IMR-90 (cell line): ENCODE results near the gene NFASC. TPM values are rescaled to one million over a fixed set of nuclear protein-coding genes. Genes with fewer than 3 reads are reported as not detected.

Experiments used
- ATAC-seq: fragments of 200-7000 bp; cut with Tn5 transposase; 2 replicates; pipeline ENCODE4 v1.9.1; 2020; ENCODE audit warnings: low read depth, mild to moderate bottlenecking, moderate library complexity
- BruUV-seq: library from RNA; stranded (reverse); fragments of 400-500 nt; replicated peaks from 2 replicates; lab custom pipeline; 2021; lab: Mats Ljungman, UMichigan
- CTCF ChIA-PET: fragments of 300-600 bp; formaldehyde crosslinking; extraction: SDS; loops from one replicate; lab custom pipeline; 2021; ENCODE audit warnings: antibody characterized with exemption; lab: Yijun Ruan, JAX
- POLR2A ChIA-PET: fragments of 300-600 bp; sonication (Branson Sonifier 250); formaldehyde crosslinking; loops from one replicate; lab custom pipeline; 2022; ENCODE audit warnings: antibody characterized with exemption; ENCODE audit not compliant: unreplicated experiment; lab: Charles Lee
- DNase-seq: peaks from one replicate; pipeline ENCODE4 v3.0.0; 2013
- H2AFZ ChIP-seq: replicated peaks from 2 replicates; pipeline ENCODE3; 2013; ENCODE audit warnings: low read length, mild to moderate bottlenecking; ENCODE audit not compliant: poor library complexity
- H2AK5ac ChIP-seq: 2 replicates; pipeline ENCODE4 v1.6.1; 2013; ENCODE audit warnings: low read depth, low read length, inconsistent platforms
- H2AK9ac ChIP-seq: replicated peaks from 2 replicates; pipeline ENCODE3; 2013; ENCODE audit warnings: mild to moderate bottlenecking, low read depth, low read length, moderate library complexity; ENCODE audit not compliant: poor library complexity
- H2BK120ac ChIP-seq: 2 replicates; pipeline ENCODE4 v1.6.1; 2013; ENCODE audit warnings: low read depth, low read length, inconsistent platforms
- H2BK15ac ChIP-seq: 3 replicates; pipeline ENCODE4 v1.6.1; 2013; ENCODE audit warnings: low read depth, low read length, inconsistent platforms
- H2BK20ac ChIP-seq: 2 replicates; pipeline ENCODE4 v1.6.1; 2013; ENCODE audit warnings: low read depth, mild to moderate bottlenecking, inconsistent platforms, low read length, moderate library complexity
- H2BK5ac ChIP-seq: 2 replicates; pipeline ENCODE4 v1.6.1; 2013; ENCODE audit warnings: mild to moderate bottlenecking, low read depth, low read length, inconsistent platforms; ENCODE audit not compliant: poor library complexity, severe bottlenecking
- H3K14ac ChIP-seq: replicated peaks from 2 replicates; pipeline ENCODE4 v1.6.1; 2013; ENCODE audit warnings: low read depth, low read length, inconsistent platforms
- H3K18ac ChIP-seq: 2 replicates; pipeline ENCODE4 v1.6.1; 2013; ENCODE audit warnings: low read depth, low read length, control low read depth
- H3K23ac ChIP-seq: 2 replicates; pipeline ENCODE4 v1.6.1; 2013; ENCODE audit warnings: low read depth, low read length, inconsistent platforms
- H3K27ac ChIP-seq: 2 replicates; pipeline ENCODE4 v1.5.1; 2013; ENCODE audit warnings: mild to moderate bottlenecking, control low read depth, low read length; ENCODE audit not compliant: insufficient read depth
- H3K27me3 ChIP-seq: 2 replicates; pipeline ENCODE4 v1.6.1; 2013; ENCODE audit warnings: low read length; ENCODE audit not compliant: control insufficient read depth, insufficient read depth
- H3K36me3 ChIP-seq: 2 replicates; pipeline ENCODE4 v1.6.1; 2013; ENCODE audit warnings: low read length, mixed read lengths; ENCODE audit not compliant: control insufficient read depth, insufficient read depth
- H3K4ac ChIP-seq: 2 replicates; pipeline ENCODE4 v1.6.1; 2013; ENCODE audit warnings: low read depth, low read length, inconsistent platforms
- H3K4me1 ChIP-seq: 2 replicates; pipeline ENCODE4 v1.6.1; 2013; ENCODE audit warnings: low read length, mixed read lengths; ENCODE audit not compliant: control insufficient read depth, insufficient read depth
- H3K4me2 ChIP-seq: 2 replicates; pipeline ENCODE4 v1.6.1; 2013; ENCODE audit warnings: low read depth, mild to moderate bottlenecking, control low read depth, low read length, moderate library complexity
- H3K4me3 ChIP-seq: 2 replicates; pipeline ENCODE4 v1.5.1; 2013; ENCODE audit warnings: low read depth, mild to moderate bottlenecking, control low read depth, low read length, moderate library complexity; ENCODE audit not compliant: insufficient read depth
- H3K56ac ChIP-seq: 2 replicates; pipeline ENCODE4 v1.6.1; 2013; ENCODE audit warnings: low read length, inconsistent platforms; ENCODE audit not compliant: insufficient read depth; ENCODE audit errors: extremely low read depth
- H3K79me1 ChIP-seq, 2 experiments: 2 replicates each; pipeline ENCODE4 v1.6.1; 2013; ENCODE audit warnings: low read length in 2 of 2, inconsistent platforms in 1 of 2, low read depth in 1 of 2
- H3K9ac ChIP-seq: 2 replicates; pipeline ENCODE4 v1.6.1; 2013; ENCODE audit warnings: low read depth, low read length, control low read depth
- H3K9me1 ChIP-seq: 2 replicates; pipeline ENCODE4 v1.6.1; 2013; ENCODE audit warnings: low read length, inconsistent platforms; ENCODE audit not compliant: insufficient read depth
- H3K9me3 ChIP-seq: 2 replicates; pipeline ENCODE4 v1.6.1; 2013; ENCODE audit warnings: low read length; ENCODE audit not compliant: control insufficient read depth, insufficient read depth
- H4K20me1 ChIP-seq: 2 replicates; pipeline ENCODE4 v1.6.1; 2013; ENCODE audit warnings: low read length, inconsistent platforms; ENCODE audit not compliant: insufficient read depth
- H4K5ac ChIP-seq: 2 replicates; pipeline ENCODE4 v1.6.1; 2013; ENCODE audit warnings: mild to moderate bottlenecking, low read depth, low read length, control low read depth
- H4K8ac ChIP-seq, 2 experiments: 2 replicates each; pipeline ENCODE4 v1.6.1; 2013; ENCODE audit warnings: low read depth in 2 of 2, low read length in 2 of 2, control low read depth in 1 of 2, inconsistent platforms in 1 of 2
- H4K91ac ChIP-seq: 2 replicates; pipeline ENCODE4 v1.6.1; 2013; ENCODE audit warnings: low read depth, low read length, inconsistent platforms; ENCODE audit not compliant: insufficient read depth
- BHLHE40 ChIP-seq: fragments of 150-350 bp; IDR thresholded peaks from 2 replicates; pipeline ENCODE4 v1.6.1; 2016; ENCODE audit warnings: mild to moderate bottlenecking, low read depth, low read length
- CTCF ChIP-seq: conservative IDR thresholded peaks from 2 replicates; pipeline ENCODE4 v1.5.1; 2012; ENCODE audit warnings: mild to moderate bottlenecking, low read depth, low read length, improper control_type of control experiment
- ELK1 ChIP-seq: fragments of 150-350 bp; IDR thresholded peaks from 2 replicates; pipeline ENCODE4 v1.6.1; 2016; ENCODE audit warnings: low read depth, mild to moderate bottlenecking, low read length, moderate library complexity, borderline replicate concordance
- FOS ChIP-seq: fragments of 150-350 bp; IDR thresholded peaks from 2 replicates; pipeline ENCODE4 v1.6.1; 2016; ENCODE audit warnings: low read depth, low read length
- MAFK ChIP-seq: IDR thresholded peaks from 2 replicates; pipeline ENCODE4 v1.6.1; 2012; ENCODE audit warnings: low read depth, low read length, improper control_type of control experiment
- MXI1 ChIP-seq: IDR thresholded peaks from 2 replicates; pipeline ENCODE4 v1.6.1; 2012; ENCODE audit warnings: low read depth, mild to moderate bottlenecking, low read length, moderate library complexity, borderline replicate concordance
- POLR2A ChIP-seq: IDR thresholded peaks from 2 replicates; pipeline ENCODE4 v1.6.1; 2012; ENCODE audit warnings: mild to moderate bottlenecking, low read depth, low read length
- RCOR1 ChIP-seq: IDR thresholded peaks from 2 replicates; pipeline ENCODE4 v1.6.1; 2012; ENCODE audit warnings: mild to moderate bottlenecking, low read length, improper control_type of control experiment; ENCODE audit not compliant: insufficient replicate concordance
- RFX5 ChIP-seq: IDR thresholded peaks from 2 replicates; pipeline ENCODE4 v1.8.0; 2012; ENCODE audit warnings: low read depth, mild to moderate bottlenecking, low read length, moderate library complexity
- SMC3 ChIP-seq: fragments of 150-350 bp; IDR thresholded peaks from 2 replicates; pipeline ENCODE4 v1.6.1; 2016; ENCODE audit warnings: low read depth, mild to moderate bottlenecking, antibody characterized with exemption, low read length, moderate library complexity
- WGBS, 2 experiments: methylation state at CpG; one replicate each; pipeline versions ENCODE4 v1.1.5 to v1.1.7; 2013; ENCODE audit warnings: missing lambda C conversion rate in 2 of 2; ENCODE audit not compliant: insufficient read length in 1 of 2; ENCODE audit errors: extremely low coverage in 2 of 2; 5-methylcytosine and 5-hydroxymethylcytosine counted together
- dilution Hi-C: fragments of 300-500 bp; cut with HindIII; formaldehyde crosslinking; loops from one replicate; pipeline ENCODE4 v1.14.3; 2018; ENCODE audit warnings: low sequenced_read_pairs; ENCODE audit not compliant: unreplicated experiment
- in situ Hi-C: fragments of 300-500 bp; cut with MboI; formaldehyde crosslinking; loops from 3 replicates; pipeline ENCODE4 v1.14.3; 2019; ENCODE audit warnings: low sequenced_read_pairs, inconsistent platforms, mixed read lengths
- intact Hi-C: fragments of 100-400 bp; cut with micrococcal nuclease; formaldehyde crosslinking; loops from 2 replicates; pipeline ENCODE4 v1.10.0; 2022
- polyA plus RNA-seq, 3 experiments: library from polyadenylated mRNA; depleted of rRNA; stranded (reverse); fragments of >200 nt; gene quantifications; 2 replicates each; pipeline ENCODE4 v1.2.3, GENCODE V29; 2012; ENCODE audit warnings: low replicate concordance in 1 of 3
- total RNA-seq: library from RNA; depleted of rRNA; stranded (reverse); fragments of >200 nt; gene quantifications from 2 replicates; pipeline ENCODE4 v1.2.3, GENCODE V29; 2012

NFASC gene
- total and polyA plus RNA-seq, 2 of the 4 experiments (the other 2 are of a cell fraction): 0.18 to 0.79 TPM

DNA sequence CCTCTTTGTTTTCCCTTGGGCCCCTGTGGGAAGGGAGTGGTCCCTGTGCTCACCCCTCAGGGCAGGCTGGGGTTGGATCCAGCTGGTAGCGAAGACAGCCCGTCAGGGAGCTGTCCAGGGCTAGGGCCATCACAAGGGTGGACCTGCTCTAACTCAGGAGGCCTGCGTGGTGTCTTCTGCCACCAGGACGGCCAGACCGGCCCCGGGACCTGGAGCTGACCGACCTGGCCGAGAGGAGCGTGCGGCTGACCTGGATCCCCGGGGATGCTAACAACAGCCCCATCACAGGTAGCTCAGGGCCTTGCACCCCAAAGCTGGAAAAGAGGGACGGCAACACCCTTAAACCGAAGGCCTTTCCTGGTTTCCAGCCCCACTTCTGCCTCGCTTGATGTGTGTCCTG is 108.1 kb downstream of the NFASC start:
- H2BK5ac ChIP-seq: no peak overlapping the region
- no peak overlapping the region for H4K8ac ChIP-seq
- H3K9me1 ChIP-seq: no peaks in the 10 kb centered on the region
- no peak overlapping the region for H3K4ac ChIP-seq
- peaks cover 31% of the 10 kb centered on the region for H3K27me3 ChIP-seq
- WGBS, 2 experiments: 77% methylated on average over 7 of the region's 14 CpGs; no CpG with 5 or more reads in 1 of the 2 experiments
- H4K5ac ChIP-seq: no peak overlapping the region
- TF ChIP-seq ELK1 (no peak), CTCF (no peak), RCOR1 (no peak), POLR2A (no peak), MAFK (no peak), SMC3 (no peak), FOS (no peak), BHLHE40 (no peak), MXI1 (no peak), RFX5 (no peak)
- no peak overlapping the region for H2BK120ac ChIP-seq
- no peak overlapping the region for H2BK15ac ChIP-seq
- H2AK5ac ChIP-seq: no peak overlapping the region
- H3K4me2 ChIP-seq: no peak overlapping the region
- H3K18ac ChIP-seq: no peak overlapping the region
- POLR2A ChIA-PET: no interaction called here
- in situ Hi-C loops: loop anchor here (5.0 kb wide), 1 partner anchor 279 kb away; no protein-coding TSS in a partner anchor
- H3K14ac ChIP-seq: no peak overlapping the region
- ATAC-seq (no peak), DNase-seq (no peak)
- H3K4me1 ChIP-seq: no peaks in the 10 kb centered on the region
- no peak overlapping the region for H3K4me3 ChIP-seq
- H3K27ac ChIP-seq: no peak overlapping the region
- no peaks in the 10 kb centered on the region for H3K79me1 ChIP-seq
- no peaks in the 10 kb centered on the region for H3K36me3 ChIP-seq
- H2AK9ac ChIP-seq: no peak overlapping the region
- intact Hi-C loops: no loop called here
- H3K23ac ChIP-seq: no peak overlapping the region
- H2BK20ac ChIP-seq: no peak overlapping the region
- H3K9me3 ChIP-seq: no peaks in the 10 kb centered on the region
- CTCF ChIA-PET: interaction anchor here (0.5 to 2.1 kb wide), 4 partner anchors 11 to 277 kb away, joined by 4 to 8 read pairs (median 6); no protein-coding TSS in a partner anchor
- H4K91ac ChIP-seq: no peak overlapping the region
- H3K9ac ChIP-seq: no peak overlapping the region
- BruUV-seq: no TSS peak
- H4K20me1 ChIP-seq: no peaks in the 10 kb centered on the region; the same call in 1 of the 2 replicates
- H3K56ac ChIP-seq: no peak overlapping the region
- dilution Hi-C loops: no loop called here
- H2AFZ ChIP-seq: no peak overlapping the region
